C4-2B (cell line): ENCODE results near the gene MRS2.
A peak's percentile ranks its signal among the peaks of the same experiment; 100 is the strongest.

Experiments
- H3K27ac ChIP-seq: fragments of 450-650 bp; 2 replicates; pipeline ENCODE4 v1.5.1; 2017
- CTCF ChIP-seq: fragments of 450-650 bp; conservative IDR thresholded peaks from 2 replicates; pipeline ENCODE4 v1.5.1; 2017; ENCODE audit warnings: mild to moderate bottlenecking
- ZFX ChIP-seq: fragments of 450-650 bp; IDR thresholded peaks from 2 replicates; pipeline ENCODE4 v1.6.1; 2017

MRS2 gene

GRCh38 chr6:24429146-24429545 lies 26.4 kb downstream of the MRS2 start:
- no peak for TF ChIP-seq ZFX

GRCh38 chr6:24430086-24430485 lies 27.4 kb downstream of the MRS2 start:
- TF ChIP-seq CTCF (no peak), ZFX (no peak)
- no peak overlapping the region for H3K27ac ChIP-seq

More at GRCh38 chr6:24429146-24429545, 26.4 kb downstream of the MRS2 start:
- no peak overlapping the region for H3K27ac ChIP-seq

- no peak overlapping the region for H3K27ac ChIP-seq
- peak; percentile 82 for TF ChIP-seq CTCF
- TF ChIP-seq ZFX, result no peak
These were observed 28.3 kb downstream of the MRS2 start for GRCh38 chr6:24431045-24431451.

GRCh38 chr6:24432611-24433010 lies 29.9 kb downstream of the MRS2 start:
- TF ChIP-seq CTCF (no peak), ZFX (no peak)
- H3K27ac ChIP-seq, result no peak overlapping the region

GRCh38 chr6:24436979-24437378 lies 34.2 kb downstream of the MRS2 start:
- H3K27ac ChIP-seq, result no peak overlapping the region
- TF ChIP-seq ZFX (no peak), CTCF (no peak)

- TF ChIP-seq CTCF, result no peak
- TF ChIP-seq ZFX, result no peak
- H3K27ac ChIP-seq, result no peak overlapping the region
These were observed 37.3 kb downstream of the MRS2 start for GRCh38 chr6:24439858-24440539.

- TF ChIP-seq ZFX (no peak), CTCF (no peak)
- no peak overlapping the region for H3K27ac ChIP-seq
These were observed 38.3 kb downstream of the MRS2 start for GRCh38 chr6:24440897-24441598.

GRCh38 chr6:24441599-24441904 lies 38.8 kb downstream of the MRS2 start:
- TF ChIP-seq CTCF (no peak), ZFX (no peak)
- no peak overlapping the region for H3K27ac ChIP-seq
